Measurements from ENCODE around the gene RRAGD.

DNA sequence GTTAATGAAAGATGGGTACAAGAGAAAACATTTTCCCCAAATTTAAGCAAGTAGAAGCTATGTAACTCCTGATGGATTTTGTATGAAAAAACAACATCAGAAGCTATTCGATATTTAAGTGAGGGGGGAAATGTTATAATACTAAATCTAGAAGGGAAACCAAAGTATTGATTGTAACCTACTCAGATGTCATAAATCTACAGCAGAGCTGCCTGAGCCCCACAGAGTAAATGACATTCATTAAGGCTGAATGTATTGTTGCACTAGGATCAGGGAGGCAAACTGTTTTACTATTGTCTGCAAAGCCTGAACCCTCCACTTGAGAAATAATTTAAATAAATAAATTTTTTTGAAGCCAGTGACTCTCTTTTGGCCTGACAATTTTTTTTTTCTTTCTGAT is 40.2 kb upstream of the RRAGD start:
- no peak for TF ChIP-seq CTCF (IDR thresholded peaks at IDR 0.05)
- no peak for TF ChIP-seq POLR2A (IDR thresholded peaks at IDR 0.05)
